Skeletal muscle satellite cell (primary cell): Measurements from ENCODE around the gene DNAH7.

ENCODE experiments used
- H3K27me3 ChIP-seq: 2 replicates; pipeline ENCODE4 v1.7.0; 2013; ENCODE audit warnings: low read length; ENCODE audit not compliant: control insufficient read depth, insufficient read depth
- H3K36me3 ChIP-seq: 2 replicates; pipeline ENCODE4 v1.7.0; 2013; ENCODE audit warnings: mild to moderate bottlenecking, control low read depth, low read length; ENCODE audit not compliant: insufficient read depth
- H3K4me1 ChIP-seq: 2 replicates; pipeline ENCODE4 v1.7.0; 2013; ENCODE audit warnings: low read length; ENCODE audit not compliant: control insufficient read depth, insufficient read depth
- H3K4me2 ChIP-seq: 2 replicates; pipeline ENCODE4 v1.7.0; 2013; ENCODE audit warnings: mild to moderate bottlenecking, low read length
- H3K4me3 ChIP-seq: 2 replicates; pipeline ENCODE4 v1.7.0; 2013; ENCODE audit warnings: low read length
- H3K9ac ChIP-seq: 2 replicates; pipeline ENCODE4 v1.7.0; 2013; ENCODE audit warnings: mild to moderate bottlenecking, low read depth, low read length, moderate library complexity
- H3K9me3 ChIP-seq: replicated peaks from 2 replicates; pipeline ENCODE4 v1.7.0; 2013; ENCODE audit warnings: mild to moderate bottlenecking, control low read depth, low read length

DNAH7 gene

DNA sequence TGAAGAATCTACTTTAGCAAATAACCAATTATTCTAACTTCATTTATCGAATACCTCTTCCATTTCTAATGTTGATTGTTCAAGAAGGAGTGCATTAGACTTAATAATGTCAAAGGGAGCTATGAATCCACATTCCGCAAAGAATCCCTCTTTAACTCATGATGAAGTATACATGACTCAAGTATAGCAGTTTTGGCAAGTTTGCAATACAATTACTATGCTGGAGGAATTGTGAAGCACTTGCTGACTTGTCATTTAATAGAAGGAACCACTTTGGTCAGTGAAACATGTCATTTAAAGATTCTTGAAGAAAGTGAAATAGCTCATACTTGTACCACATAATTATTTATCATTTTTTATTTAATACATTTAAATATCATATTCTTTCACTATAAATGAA, 286.5 kb downstream of the DNAH7 start:
- Histone ChIP-seq H3K36me3 (no peaks in the 10 kb centered on the region), H3K4me2 (no peak overlapping the region), H3K9me3 (no peaks in the 10 kb centered on the region), H3K27me3 (no peaks in the 10 kb centered on the region), H3K9ac (no peak overlapping the region), H3K4me3 (no peak overlapping the region), H3K4me1 (no peaks in the 10 kb centered on the region)

DNA sequence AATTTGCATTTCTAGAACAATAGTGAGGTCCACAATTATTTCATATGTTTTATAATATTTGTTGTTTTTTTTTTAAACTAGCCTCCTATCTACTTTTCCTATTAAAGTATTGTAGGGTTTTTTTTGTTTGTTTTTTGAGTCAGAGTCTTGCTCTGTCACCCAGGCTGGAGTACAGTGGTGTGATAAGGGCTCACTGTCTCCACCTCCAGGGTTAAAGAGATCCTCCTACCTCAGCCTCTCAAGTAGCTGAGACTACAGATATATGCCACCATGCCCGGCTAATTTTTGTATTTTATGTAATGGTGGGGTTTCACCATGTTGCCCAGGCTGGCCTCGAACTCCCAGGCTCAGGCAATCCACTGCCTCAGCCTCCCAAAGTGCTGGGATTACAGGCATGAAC, 289.1 kb downstream of the DNAH7 start:
- Histone ChIP-seq H3K4me2 (no peak overlapping the region), H3K4me1 (no peaks in the 10 kb centered on the region), H3K9me3 (no peaks in the 10 kb centered on the region), H3K4me3 (no peak overlapping the region), H3K36me3 (no peaks in the 10 kb centered on the region), H3K9ac (no peak overlapping the region), H3K27me3 (no peaks in the 10 kb centered on the region)

DNA sequence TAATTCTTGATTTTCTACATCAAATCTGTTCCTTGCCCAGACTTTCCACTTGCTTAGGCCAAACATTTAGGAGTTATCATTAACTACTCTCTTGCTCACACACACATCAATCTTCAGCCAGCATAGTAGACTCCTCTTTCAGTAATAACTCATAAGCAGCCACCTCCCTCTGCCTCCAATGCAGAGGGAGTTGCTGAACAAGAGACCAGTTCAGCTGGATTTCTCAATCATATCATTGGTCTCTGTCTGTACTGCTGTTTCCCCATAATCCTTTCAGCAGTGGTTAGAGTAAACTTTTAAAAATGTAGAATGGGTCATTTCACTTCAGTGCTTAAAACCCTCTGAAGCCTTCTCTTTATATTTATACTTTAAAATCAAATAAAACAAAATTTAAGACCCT, 298.7 kb downstream of the DNAH7 start:
- Histone ChIP-seq H3K4me1 (peaks cover 6% of the 10 kb centered on the region), H3K4me3 (no peak overlapping the region), H3K9ac (no peak overlapping the region), H3K36me3 (no peaks in the 10 kb centered on the region), H3K4me2 (no peak overlapping the region), H3K9me3 (no peaks in the 10 kb centered on the region), H3K27me3 (no peaks in the 10 kb centered on the region)

DNA sequence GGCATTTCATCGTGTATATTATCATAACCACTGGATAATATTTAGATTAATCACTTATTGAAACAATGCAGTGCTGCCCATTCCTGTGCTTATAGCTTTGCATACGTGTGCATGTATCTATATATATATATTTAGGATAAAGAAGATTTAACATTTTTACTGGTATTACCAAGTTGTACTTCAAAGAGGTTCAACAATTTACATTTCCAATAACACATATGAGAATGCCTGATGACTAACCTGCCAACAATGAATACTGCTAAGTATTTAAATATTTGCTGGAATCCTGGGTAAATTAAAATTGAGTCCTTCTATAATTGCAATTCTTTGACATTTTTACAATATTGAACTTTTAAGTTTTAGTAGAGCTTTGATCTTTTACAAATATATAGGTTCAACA, 300.2 kb downstream of the DNAH7 start:
- Histone ChIP-seq H3K9me3 (no peaks in the 10 kb centered on the region), H3K36me3 (no peaks in the 10 kb centered on the region), H3K27me3 (no peaks in the 10 kb centered on the region), H3K4me2 (no peak overlapping the region), H3K4me1 (peaks cover 6% of the 10 kb centered on the region), H3K9ac (no peak overlapping the region), H3K4me3 (no peak overlapping the region)

DNA sequence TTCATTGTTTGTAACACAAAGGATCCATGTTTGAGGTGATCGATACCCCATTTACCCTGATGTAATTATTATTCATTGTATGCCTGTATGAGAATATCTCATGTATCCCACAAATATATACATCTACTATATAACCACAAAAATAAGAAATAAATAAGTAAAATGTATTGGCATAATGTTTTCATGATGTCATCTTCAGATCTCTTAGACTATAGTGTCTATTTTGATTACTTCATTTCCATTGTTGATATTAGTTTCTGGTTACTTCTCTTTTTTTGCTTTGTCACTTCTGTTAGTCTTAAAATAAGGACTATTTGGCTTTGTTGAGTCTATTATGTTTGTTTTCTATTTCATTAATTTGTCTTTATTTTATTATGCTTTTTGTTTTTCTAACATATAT, 301.9 kb downstream of the DNAH7 start:
- peaks cover 6% of the 10 kb centered on the region for H3K4me1 ChIP-seq
- no peaks in the 10 kb centered on the region for H3K9me3 ChIP-seq
- no peak overlapping the region for H3K4me3 ChIP-seq

DNA sequence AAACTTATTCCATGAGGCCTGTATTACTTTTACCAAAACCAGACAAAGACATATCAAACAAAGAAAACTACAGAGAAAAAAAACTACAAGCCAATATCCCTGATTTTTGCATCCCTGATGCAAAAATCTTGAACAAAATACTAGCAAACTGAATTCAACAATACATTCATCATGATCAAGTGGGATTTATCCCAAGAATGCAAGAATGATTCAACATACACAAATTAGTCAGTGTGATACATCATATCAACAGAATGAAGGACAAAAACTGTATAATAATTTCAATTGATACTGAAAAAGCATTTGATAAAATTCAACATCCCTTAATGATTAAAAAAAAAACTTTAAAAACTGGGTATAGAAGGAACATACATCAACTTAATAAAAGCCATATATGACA, 304.8 kb downstream of the DNAH7 start:
- Histone ChIP-seq H3K4me3 (no peak overlapping the region), H3K9me3 (no peaks in the 10 kb centered on the region), H3K36me3 (no peaks in the 10 kb centered on the region), H3K27me3 (no peaks in the 10 kb centered on the region), H3K9ac (no peak overlapping the region), H3K4me2 (no peak overlapping the region), H3K4me1 (peaks cover 6% of the 10 kb centered on the region)

More for the DNA sequence above, 301.9 kb downstream of the DNAH7 start:
- Histone ChIP-seq H3K9ac (no peak overlapping the region), H3K4me2 (no peak overlapping the region), H3K36me3 (no peaks in the 10 kb centered on the region), H3K27me3 (no peaks in the 10 kb centered on the region)

DNA sequence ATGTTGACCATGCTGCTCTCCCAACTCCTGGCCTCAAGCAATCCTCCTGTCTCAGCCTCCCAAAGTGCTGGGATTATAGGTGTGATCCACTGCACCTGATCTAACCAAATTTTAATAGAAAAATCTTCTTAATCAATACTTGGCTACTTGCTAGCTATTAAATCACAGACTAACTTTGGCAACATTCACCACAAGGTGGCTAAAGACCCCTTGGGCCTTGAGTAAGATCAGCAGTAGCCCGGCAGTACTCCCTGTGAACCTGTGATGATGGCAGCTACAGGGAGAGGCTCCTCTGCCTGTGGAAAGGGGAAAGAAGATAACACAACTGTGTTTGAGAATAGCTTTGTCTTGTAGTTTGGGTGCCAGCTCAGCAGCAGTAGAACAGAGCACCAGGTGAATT, 308.8 kb downstream of the DNAH7 start:
- Histone ChIP-seq H3K9me3 (no peaks in the 10 kb centered on the region), H3K9ac (no peak overlapping the region), H3K4me1 (peaks cover 7% of the 10 kb centered on the region), H3K4me3 (no peak overlapping the region), H3K36me3 (no peaks in the 10 kb centered on the region), H3K27me3 (no peaks in the 10 kb centered on the region), H3K4me2 (no peak overlapping the region)

DNA sequence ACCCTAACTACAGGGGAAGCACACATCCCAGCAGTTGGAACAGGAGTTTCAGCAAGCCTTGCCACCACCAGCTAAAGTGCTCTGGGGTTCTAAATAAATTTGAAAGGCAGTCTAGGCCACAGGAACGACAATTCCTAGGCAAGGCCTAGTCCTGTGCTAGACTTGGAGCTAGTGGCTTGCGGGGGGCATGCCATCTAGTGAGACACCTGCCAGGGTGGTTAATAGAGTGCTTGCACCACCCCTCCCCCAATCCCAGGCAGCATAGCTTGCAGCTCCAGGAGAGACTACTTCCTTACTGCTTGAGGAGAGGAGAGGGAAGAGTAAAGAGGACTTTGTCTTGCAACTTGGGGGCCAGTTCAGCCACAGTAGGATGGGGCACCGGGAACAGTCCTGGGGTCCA, 309.8 kb downstream of the DNAH7 start:
- Histone ChIP-seq H3K4me3 (no peak overlapping the region), H3K4me1 (peaks cover 7% of the 10 kb centered on the region), H3K9me3 (no peaks in the 10 kb centered on the region), H3K36me3 (no peaks in the 10 kb centered on the region), H3K4me2 (no peak overlapping the region), H3K9ac (no peak overlapping the region), H3K27me3 (no peaks in the 10 kb centered on the region)

DNA sequence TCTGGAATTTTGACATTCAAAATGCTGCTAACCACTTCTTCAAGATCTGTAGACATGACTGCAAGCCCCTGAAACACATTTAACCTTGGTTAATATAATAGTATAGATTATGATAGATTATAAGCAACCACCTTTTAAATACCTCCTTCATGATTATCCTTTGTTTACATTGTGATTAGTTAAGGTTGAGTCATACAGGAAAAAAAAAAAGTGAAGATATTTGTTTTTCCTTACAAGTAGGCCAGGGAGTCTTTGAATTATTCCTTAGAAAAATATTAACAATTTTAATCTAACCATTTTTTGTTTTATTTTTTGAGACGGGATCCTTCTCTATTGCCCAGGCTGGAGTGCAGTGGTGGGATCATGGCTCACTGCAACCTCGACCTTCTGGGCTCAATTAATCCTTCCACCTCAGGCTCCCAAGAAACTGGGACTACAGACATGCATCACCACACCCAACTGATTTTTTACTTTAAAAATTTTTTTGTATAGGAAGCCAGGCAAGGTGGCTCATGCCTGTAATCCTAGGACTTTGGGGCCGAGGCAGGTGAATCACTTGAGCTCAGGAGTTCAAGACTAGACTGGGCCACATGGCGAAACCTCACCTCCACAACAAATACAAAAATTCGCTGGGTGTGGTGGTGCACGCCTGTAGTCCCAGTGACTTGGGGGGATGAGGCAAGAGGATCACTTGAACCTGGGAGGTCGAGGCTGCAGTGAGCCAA, 312.3 kb downstream of the DNAH7 start:
- Histone ChIP-seq H3K4me2 (no peak overlapping the region), H3K4me1 (peaks cover 7% of the 10 kb centered on the region), H3K36me3 (no peaks in the 10 kb centered on the region), H3K9me3 (no peaks in the 10 kb centered on the region), H3K27me3 (no peaks in the 10 kb centered on the region), H3K4me3 (no peak overlapping the region), H3K9ac (no peak overlapping the region)

DNA sequence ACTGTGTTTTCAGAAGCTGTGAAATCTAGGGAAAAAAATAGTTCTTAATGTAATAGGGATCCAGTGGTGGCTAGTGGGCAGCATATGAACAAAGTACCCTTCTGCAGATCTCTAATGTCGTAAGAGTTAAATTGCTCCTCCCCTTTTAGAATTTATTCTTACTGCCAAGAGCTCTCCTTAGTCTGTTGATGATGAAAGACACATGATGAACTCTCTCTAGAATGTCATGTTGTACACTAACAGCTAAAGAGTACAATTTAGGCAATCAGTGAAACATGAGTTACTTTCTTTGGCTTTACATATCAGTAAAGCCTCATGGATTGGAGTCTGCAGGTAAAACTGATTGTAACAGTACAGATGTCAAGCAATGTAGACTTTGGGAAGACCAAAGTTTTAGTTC, 327.4 kb downstream of the DNAH7 start:
- no peaks in the 10 kb centered on the region for H3K36me3 ChIP-seq

DNA sequence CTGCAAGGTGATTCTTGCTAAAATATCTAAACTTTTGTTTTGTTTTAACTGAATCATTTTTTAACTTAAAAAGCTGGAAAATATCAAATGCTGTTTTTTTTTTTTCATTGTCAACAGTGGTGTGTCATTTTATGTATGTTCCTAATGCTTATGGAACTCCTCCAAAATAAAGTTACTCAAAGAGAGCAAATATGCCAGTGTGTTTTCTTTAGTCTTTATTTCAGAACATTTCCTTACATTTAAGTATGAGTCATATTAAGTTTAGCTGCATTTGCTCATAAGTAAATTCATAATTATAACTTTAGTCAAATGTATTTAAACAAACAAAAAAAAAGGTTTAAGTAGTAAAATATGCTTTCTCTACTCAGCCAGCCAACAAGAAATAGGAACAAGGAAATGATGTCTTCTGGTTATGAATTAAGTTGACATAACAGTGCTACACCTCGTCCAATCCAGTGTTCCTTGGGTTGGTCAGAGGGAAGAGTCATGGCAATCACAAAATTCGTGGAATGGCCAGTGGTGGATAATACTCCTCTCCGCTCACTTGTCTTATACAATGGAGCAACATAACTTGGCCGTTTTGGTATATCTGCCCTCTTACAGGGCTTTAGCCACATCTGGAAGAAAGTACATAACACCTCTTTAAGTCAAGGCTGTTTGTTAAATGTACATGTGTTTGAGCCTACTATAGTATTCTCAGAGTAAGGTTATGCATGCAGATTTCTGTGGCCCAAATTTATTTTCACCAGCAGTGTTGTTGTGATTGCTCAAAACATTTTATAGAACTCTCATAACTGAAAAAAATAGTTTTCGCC, 330.9 kb downstream of the DNAH7 start:
- H3K9me3 ChIP-seq = no peaks in the 10 kb centered on the region
- H3K36me3 ChIP-seq = no peaks in the 10 kb centered on the region
- H3K4me1 ChIP-seq = peaks cover 26% of the 10 kb centered on the region
- H3K4me2 ChIP-seq = peak overlapping the region; percentile 37
- H3K27me3 ChIP-seq = no peaks in the 10 kb centered on the region
- H3K9ac ChIP-seq = no peak overlapping the region
- H3K4me3 ChIP-seq = no peak overlapping the region

More for the DNA sequence above, 327.4 kb downstream of the DNAH7 start:
- no peak overlapping the region for H3K4me3 ChIP-seq
- no peaks in the 10 kb centered on the region for H3K27me3 ChIP-seq
- no peak overlapping the region for H3K9ac ChIP-seq
- no peak overlapping the region for H3K4me2 ChIP-seq
- H3K4me1 ChIP-seq = peaks cover 13% of the 10 kb centered on the region
- H3K9me3 ChIP-seq = no peaks in the 10 kb centered on the region

DNA sequence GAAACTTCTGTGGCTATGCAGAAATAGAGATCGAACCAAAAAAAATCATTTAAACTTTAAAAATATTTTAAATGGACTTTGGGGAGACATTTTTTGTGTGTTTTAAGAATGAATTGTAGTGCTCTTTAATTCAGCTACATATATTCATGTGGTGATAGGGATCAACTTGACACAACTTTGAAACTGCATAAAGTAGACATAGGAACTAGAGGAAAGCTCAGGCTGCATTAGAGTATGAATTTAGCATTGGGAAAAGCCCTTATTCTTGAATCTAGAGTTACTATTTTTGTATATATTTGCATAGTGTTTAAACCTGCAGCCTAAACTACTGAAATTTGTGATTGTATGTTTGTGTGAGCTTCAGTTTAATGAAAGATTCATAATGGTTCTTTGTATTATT, 333.3 kb downstream of the DNAH7 start:
- no peaks in the 10 kb centered on the region for H3K27me3 ChIP-seq
- no peaks in the 10 kb centered on the region for H3K9me3 ChIP-seq
- H3K36me3 ChIP-seq = peaks cover 8% of the 10 kb centered on the region
- H3K4me1 ChIP-seq = peaks cover 26% of the 10 kb centered on the region
- H3K4me3 ChIP-seq = no peak overlapping the region
- no peak overlapping the region for H3K4me2 ChIP-seq
- no peak overlapping the region for H3K9ac ChIP-seq
